Measurements from ENCODE around the gene FIG4. TPM values are rescaled to one million over a fixed set of nuclear protein-coding genes. Genes with fewer than 3 reads are reported as not detected.
"Not testable (repeated sequence)": the region's sequence is repeated elsewhere in the genome, so short reads cannot be mapped to it uniquely, and the experiment has no call there.

The FIG4 gene
- 1 to 10 TPM; 4.5 to 7.0 (median 7.0) TPM for polyA plus RNA-seq

- 0 to 1% (median 1%) methylated on average over 46 to 47 of the region's 47 CpGs for WGBS, 3 donors
- H3K27ac ChIP-seq (ENCODE audit: low read depth, low read length), result peak within 1 kb of the TSS; percentile 73
These were observed at the start of gene FIG4, which contains the start of gene AK9 for GRCh38 chr6:109690737-109691621. FIG4 (plus strand) TSS chr6:109691296; CDS start chr6:109691436, 140 bp downstream. AK9 (minus strand) TSS chr6:109691202; CDS start chr6:109675745, 15,457 bp downstream.

DNA sequence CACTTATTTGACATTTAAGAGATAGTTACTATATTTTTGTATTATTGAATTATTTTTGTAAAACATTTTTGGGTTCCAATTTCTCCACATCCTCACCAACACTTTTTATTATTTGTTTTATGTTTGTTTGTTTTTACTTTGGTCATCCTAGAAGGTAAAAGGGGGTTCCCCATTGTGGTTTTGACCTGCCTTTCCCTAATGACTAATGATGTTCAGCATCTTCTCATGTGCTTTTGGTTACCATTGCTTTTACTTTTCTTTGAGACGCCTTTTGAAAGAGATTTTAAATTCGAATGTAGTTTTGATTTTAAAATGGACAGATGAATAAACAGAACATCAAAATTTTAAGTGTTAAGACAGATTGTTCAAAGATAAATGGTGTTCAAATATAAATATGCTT is 47.0 kb upstream of the FIG4 start:
- no peak overlapping the region for H3K27ac ChIP-seq (ENCODE audit: low read depth, low read length)
- WGBS, 3 donors, result 89 to 97% (median 92%) methylated on average over 2 of the region's 2 CpGs

GRCh38 chr6:109653264-109653663 is 37.8 kb upstream of the FIG4 start:
- no peak overlapping the region for H3K27ac ChIP-seq (ENCODE audit: low read depth, low read length)
- WGBS, 3 donors, result 42 to 63% (median 47%) methylated on average over 5 of the region's 5 CpGs

- no peak overlapping the region for H3K27ac ChIP-seq (ENCODE audit: low read depth, low read length)
- 90 to 93% (median 91%) methylated on average over 6 of the region's 6 CpGs for WGBS, 3 donors
These were observed 35.3 kb upstream of the FIG4 start for GRCh38 chr6:109655761-109656262.

DNA sequence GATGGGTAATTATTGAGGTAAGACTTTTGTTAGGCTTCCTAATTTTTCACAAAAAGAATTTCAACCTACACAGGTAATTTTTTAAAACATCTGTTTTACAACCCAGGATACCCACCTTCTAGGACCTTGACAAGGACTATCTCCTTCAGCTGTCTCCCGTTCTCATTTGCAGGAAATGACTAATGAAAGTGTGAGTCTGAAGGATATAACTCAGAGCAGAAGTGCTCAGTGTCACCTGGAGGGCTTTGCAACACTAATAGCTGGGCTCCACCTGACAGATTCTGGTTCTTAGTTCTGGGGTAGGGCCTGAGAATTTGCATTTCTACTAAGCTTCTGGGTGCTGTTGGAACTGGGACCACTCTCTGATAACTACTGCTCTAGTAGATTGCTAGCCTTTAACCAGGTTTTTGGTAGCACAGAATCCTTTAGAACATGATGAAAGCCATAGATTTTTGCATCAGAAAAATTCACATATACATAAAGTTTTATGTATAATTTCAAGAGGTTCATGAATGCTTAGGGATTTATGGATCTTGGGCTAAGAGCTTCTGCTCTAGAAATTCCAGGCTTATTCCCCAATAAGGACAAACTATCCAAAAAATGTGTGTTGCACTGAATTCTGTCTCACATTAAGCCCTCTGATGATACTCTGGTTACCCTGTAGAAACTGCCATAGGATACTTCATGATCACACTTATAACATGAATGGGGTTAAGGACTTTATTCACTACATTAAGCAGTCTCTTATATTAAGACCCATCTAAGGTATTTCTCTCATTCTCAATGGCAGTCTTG is 30.4 kb upstream of the FIG4 start:
- 22 to 59% (median 52%) methylated on average over 1 of the region's 1 CpG for WGBS, 3 donors
- no peak overlapping the region for H3K27ac ChIP-seq (ENCODE audit: low read depth, low read length)

DNA sequence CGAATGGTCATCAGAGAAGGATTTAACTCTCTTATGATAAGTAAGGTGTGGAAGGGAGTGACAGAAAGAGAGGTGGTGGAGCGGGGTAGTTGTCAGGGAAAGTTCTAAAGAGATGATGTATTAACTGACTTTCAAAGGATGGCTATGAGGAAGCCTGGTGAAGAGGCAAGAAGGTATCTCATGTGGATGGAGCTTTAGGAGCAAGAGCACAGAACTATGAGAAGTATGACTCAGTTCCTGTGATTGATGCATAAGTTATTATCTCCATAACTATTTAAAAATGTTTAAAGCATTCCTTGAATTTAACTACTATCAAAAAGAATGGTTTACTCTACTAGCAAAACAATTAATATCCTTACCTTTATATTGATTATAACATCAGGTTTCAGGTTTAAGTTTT is 28.9 kb upstream of the FIG4 start:
- 91 to 97% (median 94%) methylated on average over 2 of the region's 2 CpGs for WGBS, 3 donors
- no peak overlapping the region for H3K27ac ChIP-seq (ENCODE audit: low read depth, low read length)

- WGBS, 3 donors, result 71 to 74% (median 74%) methylated on average over 4 of the region's 4 CpGs
- no peak overlapping the region for H3K27ac ChIP-seq (ENCODE audit: low read depth, low read length)
These were observed 21.3 kb upstream of the FIG4 start for GRCh38 chr6:109669811-109670210.

DNA sequence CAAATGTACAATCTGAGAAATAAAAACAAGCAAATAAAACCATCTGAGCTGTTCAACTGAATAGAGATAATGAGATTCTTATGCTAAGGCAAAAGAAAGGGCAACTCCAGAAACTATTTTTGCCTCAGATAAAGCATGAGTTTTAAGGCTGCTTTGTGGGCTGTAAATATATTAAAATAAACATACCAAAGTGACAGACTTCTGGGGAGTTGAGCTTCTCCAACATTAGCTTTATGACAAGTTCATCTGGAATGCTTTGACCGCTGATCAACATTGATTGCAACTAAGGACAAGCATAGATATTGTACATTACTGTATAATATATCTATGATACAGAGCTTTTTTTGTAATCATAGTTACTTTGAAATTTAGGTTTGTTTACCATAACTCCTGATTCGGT is 19.4 kb upstream of the FIG4 start:
- WGBS, 3 donors, result 79 to 82% (median 81%) methylated on average over 2 of the region's 2 CpGs
- no peak overlapping the region for H3K27ac ChIP-seq (ENCODE audit: low read depth, low read length)

GRCh38 chr6:109672175-109672574 is 18.9 kb upstream of the FIG4 start:
- WGBS, 3 donors, result 90 to 96% (median 93%) methylated on average over 1 of the region's 1 CpG
- no peak overlapping the region for H3K27ac ChIP-seq (ENCODE audit: low read depth, low read length)

- H3K27ac ChIP-seq (ENCODE audit: low read depth, low read length), result no peak overlapping the region
These were observed 18.3 kb upstream of the FIG4 start for GRCh38 chr6:109672839-109673238.

DNA sequence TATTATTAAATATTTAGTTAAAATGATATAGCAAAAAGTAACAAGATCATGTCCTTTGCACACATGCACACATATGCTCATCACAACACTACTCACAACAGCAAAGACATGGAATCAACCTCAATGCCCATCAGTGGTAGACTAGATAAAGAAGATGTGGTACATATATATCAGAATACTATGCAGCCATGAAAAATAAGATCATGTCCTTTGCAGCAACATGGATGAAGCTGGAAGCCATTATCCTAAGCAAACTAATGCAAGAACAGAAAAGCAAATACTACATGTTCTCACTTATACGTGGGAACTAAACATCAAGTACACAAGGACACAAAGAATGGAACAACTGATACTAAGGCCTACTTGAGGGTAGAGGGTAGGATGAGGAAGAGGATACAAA is 14.4 kb upstream of the FIG4 start:
- H3K27ac ChIP-seq (ENCODE audit: low read depth, low read length), result no peak overlapping the region
- 79 to 100% (median 92%) methylated on average over 1 of the region's 1 CpG for WGBS, 3 donors

DNA sequence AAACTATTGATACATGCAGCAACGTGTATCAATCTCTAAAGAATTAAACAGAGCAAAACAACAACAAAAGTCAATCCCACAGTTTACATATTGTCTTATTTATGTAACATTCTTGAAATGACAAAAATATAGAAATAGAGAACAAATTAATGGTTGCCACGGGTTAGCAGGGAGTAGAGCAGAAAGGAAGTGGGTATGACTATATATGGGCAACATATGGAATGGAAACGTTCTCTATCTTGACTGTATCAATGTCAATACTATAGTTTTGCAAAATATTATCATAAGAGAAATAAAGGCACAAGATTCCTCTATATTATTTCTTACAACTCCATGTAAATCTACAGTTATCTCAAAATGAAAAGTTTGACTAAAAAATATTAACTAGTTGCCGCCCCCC is 12.9 kb upstream of the FIG4 start:
- WGBS, 3 donors, result 58 to 77% (median 73%) methylated on average over 4 of the region's 4 CpGs
- H3K27ac ChIP-seq (ENCODE audit: low read depth, low read length), result no peak overlapping the region

DNA sequence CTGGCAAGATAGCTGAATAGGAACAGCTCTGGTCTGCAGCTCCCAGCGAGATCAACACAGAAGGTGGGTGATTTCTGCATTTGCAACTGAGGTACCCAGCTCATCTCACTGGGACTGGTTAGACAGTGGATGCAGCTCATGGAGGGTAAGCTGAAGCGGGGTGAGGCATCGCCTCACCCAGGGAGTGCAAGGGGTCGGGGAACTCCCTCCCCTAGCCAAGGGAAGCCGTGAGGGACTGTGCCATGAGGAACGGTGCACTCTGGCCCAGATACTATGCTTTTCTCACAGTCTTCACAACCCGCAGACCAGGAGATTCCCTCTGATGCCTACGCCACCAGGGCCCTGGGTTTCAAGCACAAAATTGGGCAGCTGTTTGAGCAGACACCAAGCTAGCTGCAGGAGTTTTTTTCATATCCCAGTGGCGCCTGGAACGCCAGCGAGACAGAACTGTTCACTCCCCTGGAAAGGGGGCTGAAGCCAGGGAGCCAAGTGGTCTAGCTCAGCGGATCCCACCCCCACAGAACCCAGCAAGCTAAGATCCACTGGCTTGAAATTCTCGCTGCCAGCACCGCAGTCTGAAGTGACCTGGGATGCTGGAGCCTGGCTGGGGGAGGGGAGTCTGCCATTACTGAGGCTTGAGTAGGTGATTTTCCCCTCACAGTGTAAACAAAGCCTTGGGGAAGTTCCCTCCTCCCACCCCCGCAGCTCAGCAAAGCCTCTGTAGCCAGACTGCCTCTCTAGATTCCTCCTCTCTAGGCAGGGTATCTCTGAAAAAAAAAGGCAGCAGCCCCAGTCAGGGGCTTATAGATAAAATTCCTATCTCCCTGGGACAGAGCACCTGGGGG is 12.2 kb upstream of the FIG4 start:
- 47 to 71% (median 58%) methylated on average over 14 to 15 of the region's 15 CpGs for WGBS, 3 donors
- not testable (repeated sequence) for H3K27ac ChIP-seq (ENCODE audit: low read depth, low read length)

GRCh38 chr6:109686566-109687265 is 4.4 kb upstream of the FIG4 start:
- WGBS, 3 donors, result 88 to 96% (median 96%) methylated on average over 1 of the region's 1 CpG
- H3K27ac ChIP-seq (ENCODE audit: low read depth, low read length), result no peak overlapping the region

GRCh38 chr6:109687271-109687761 is 3.8 kb upstream of the FIG4 start:
- no peak overlapping the region for H3K27ac ChIP-seq (ENCODE audit: low read depth, low read length)

DNA sequence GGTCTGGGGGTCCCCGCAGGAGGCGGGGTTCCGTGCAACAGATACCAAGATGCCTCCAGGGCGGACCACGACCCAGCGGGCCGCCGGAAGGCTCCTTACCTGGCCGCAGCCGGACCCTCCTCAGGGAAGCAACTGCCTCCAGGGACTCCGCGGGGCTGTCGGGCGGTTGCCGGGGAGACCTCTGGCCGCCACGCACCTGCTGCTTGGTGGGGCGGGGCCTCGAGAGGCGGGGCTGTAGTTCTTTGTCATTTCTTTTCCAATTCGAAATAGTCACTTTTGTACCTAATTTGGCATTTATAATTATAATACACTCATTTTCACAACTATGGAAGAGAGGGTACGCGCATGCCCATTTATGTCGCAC is 741 bp upstream of the FIG4 start:
- no peak overlapping the region for H3K27ac ChIP-seq (ENCODE audit: low read depth, low read length)
- WGBS, 3 donors, result 0 to 1% (median 1%) methylated on average over 24 of the region's 24 CpGs

More at GRCh38 chr6:109687271-109687761, 3.8 kb upstream of the FIG4 start:
- 41 to 44% (median 41%) methylated on average over 2 of the region's 2 CpGs for WGBS, 3 donors

GRCh38 chr6:109693111-109693510 is 2.0 kb downstream of the FIG4 start:
- no peak overlapping the region for H3K27ac ChIP-seq (ENCODE audit: low read depth, low read length)

DNA sequence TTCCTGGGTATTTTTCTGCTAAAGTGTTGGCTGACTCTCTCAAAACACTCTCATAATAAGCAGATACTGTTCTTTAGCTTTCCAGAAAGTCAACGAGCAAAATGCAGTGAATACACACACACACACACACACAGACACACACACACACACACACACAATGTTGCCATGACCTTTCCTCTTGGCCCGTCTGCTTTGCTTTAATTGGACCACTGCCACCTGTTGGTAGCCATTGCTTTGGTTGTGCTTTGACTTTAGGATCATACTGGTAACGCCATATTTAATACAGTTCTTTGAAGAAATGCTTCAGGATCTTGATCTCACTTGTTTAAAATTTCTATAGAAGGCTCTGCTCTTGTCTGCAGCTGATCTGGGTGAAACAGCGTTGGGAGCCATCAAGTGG is 4.4 kb downstream of the FIG4 start:
- 55 to 64% (median 63%) methylated on average over 4 of the region's 4 CpGs for WGBS, 3 donors
- no peak overlapping the region for H3K27ac ChIP-seq (ENCODE audit: low read depth, low read length)
